Esophagus muscularis mucosa (tissue), 2 donors: ENCODE results near the gene FBN1.

Source experiments
- POLR2A ChIP-seq: fragments of 450-650 bp; IDR thresholded peaks from one replicate; pipeline ENCODE4 v1.6.1; 2017; ENCODE audit warnings: antibody characterized with exemption, moderate library complexity, mild to moderate bottlenecking, low read depth
- POLR2AphosphoS5 ChIP-seq, 2 donors: sonication (generic); formaldehyde crosslinking; IDR thresholded peaks; one replicate each; pipeline ENCODE4 v1.6.1; 2017; ENCODE audit warnings: antibody characterized with exemption in 2 of 2

GRCh38 chr15:48571510-48571909 is 74.0 kb downstream of the FBN1 start:
- no peak for TF ChIP-seq POLR2AphosphoS5 (IDR thresholded peaks at IDR 0.05)
- no peak for TF ChIP-seq POLR2A
